Lower leg skin (tissue), 4 donors: Measurements from ENCODE around the gene NEU3. TPM values are rescaled to one million over a fixed set of nuclear protein-coding genes. Genes with fewer than 3 reads are reported as not detected.

Source experiments
- DNase-seq, 2 donors: peaks; one replicate each; pipeline ENCODE4 v3.0.0-alpha.2; 2019; ENCODE audit warnings: low spot score in 2 of 2
- H3K4me3 ChIP-seq: fragments of 200-600 bp; sonication (generic); 2 replicates; pipeline ENCODE4 v1.5.1; 2017; ENCODE audit warnings: mild to moderate bottlenecking, low read depth; ENCODE audit not compliant: poor library complexity, severe bottlenecking
- CTCF ChIP-seq, 3 donors: fragments of 450-650 bp; IDR thresholded peaks; one replicate each; pipeline ENCODE4 v1.5.1; 2016; ENCODE audit warnings: antibody characterized with exemption in 3 of 3, mild to moderate bottlenecking in 3 of 3, moderate library complexity in 2 of 3
- POLR2A ChIP-seq, 2 donors: fragments of 450-650 bp; IDR thresholded peaks; one replicate each; pipeline ENCODE4 v1.6.1; 2016 to 2017; ENCODE audit warnings: antibody characterized with exemption in 2 of 2, mild to moderate bottlenecking in 1 of 2, moderate library complexity in 1 of 2
- WGBS, 2 donors: methylation state at CpG; one replicate each; pipeline ENCODE4 v1.1.5; 2018; 5-methylcytosine and 5-hydroxymethylcytosine counted together
- intact Hi-C: fragments of 100-400 bp; cut with DNase I; formaldehyde crosslinking; loops from one replicate; pipeline ENCODE4 v1.15.0; 2023; ENCODE audit warnings: low total_unique reads
- total RNA-seq, 4 donors: library from RNA; depleted of rRNA; stranded (reverse); fragments of >200 nt; gene quantifications; one replicate each; pipeline ENCODE4 v1.1.0, GENCODE V29; 2016

The NEU3 gene
- total RNA-seq, 4 donors from 2014 or later: 4.3 to 7.4 (median 5.9) TPM

DNA sequence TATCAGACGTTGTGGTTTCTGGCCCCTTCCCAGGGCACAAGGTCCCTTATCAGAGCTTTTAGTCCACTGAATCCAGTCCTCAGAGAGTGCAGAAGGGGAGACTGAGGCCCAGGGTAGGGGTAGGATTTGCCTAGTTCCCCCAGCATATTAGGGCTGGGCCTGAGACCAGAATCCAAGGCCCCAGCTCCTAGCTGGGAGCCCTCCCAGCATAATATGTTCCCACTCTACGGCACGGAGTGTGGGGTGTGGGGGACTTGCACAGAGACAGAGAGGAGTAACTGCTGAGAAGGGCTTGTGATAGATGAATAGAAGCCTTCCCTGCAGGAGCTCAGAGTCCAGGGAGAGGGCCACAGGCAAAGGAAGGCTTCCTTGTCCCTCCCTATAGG is 43.8 kb downstream of the NEU3 start:
- intact Hi-C loops: loop anchor here (5.0 kb wide), 1 partner anchor 100 kb away; no protein-coding TSS in a partner anchor
- TF ChIP-seq POLR2A (IDR thresholded peaks at IDR 0.05): no peak
- TF ChIP-seq CTCF (IDR thresholded peaks at IDR 0.05): no peak
- WGBS, 2 donors: 81% methylated on average over 3 of the region's 3 CpGs
- no peak for DNase-seq
- no peak overlapping the region for H3K4me3 ChIP-seq

DNA sequence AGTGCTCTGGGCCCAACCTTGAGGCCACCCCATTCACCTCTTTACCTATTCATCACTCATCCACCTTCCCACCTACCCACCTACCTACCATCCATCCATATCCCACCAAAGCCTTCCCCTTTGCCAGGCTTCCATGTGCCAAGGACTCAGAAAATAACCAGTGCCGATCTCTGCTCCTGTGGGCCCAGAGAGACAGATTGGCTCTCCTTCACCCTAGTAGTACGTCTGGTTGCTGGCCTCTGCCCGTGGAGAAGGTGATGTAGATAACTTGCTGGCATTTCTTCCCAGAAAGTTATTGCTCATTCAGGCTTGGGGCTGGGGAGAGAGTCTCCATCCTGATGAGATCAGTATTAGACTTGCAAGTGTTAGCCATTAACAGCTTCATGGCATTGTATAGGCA is 45.2 kb downstream of the NEU3 start:
- 98% methylated on average over 3 of the region's 3 CpGs for WGBS, 2 donors
- TF ChIP-seq CTCF (IDR thresholded peaks at IDR 0.05): no peak
- no peak for TF ChIP-seq POLR2A (IDR thresholded peaks at IDR 0.05)
- no peak overlapping the region for H3K4me3 ChIP-seq
- DNase-seq: no peak
- intact Hi-C loops: loop anchor here (5.0 kb wide), 1 partner anchor 102 kb away; no protein-coding TSS in a partner anchor

DNA sequence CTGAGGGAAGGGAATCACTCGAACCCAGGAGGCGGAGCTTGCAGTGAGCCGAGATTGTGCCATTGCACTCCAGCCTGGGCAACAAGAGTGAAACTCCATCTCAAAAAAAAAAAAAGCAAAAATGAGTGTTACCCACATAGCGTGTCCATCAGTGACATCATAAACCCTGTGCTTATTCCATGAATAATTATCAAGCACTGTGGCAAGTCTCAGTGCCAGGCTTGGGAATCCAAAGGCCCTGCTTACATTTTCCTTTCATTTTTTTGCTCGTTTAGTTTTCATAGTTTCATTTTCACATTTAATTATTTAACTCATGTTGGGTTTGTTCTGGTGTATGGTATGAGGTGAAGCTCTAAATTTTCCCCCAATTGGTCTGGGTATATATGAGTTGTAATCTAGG is 46.5 kb downstream of the NEU3 start:
- WGBS, 2 donors: 76 to 88% methylated on average over 5 of the region's 5 CpGs
- intact Hi-C loops: no loop called here
- H3K4me3 ChIP-seq: no peak overlapping the region
- TF ChIP-seq POLR2A (IDR thresholded peaks at IDR 0.05) (no peak), CTCF (IDR thresholded peaks at IDR 0.05) (no peak)
- DNase-seq: no peak

DNA sequence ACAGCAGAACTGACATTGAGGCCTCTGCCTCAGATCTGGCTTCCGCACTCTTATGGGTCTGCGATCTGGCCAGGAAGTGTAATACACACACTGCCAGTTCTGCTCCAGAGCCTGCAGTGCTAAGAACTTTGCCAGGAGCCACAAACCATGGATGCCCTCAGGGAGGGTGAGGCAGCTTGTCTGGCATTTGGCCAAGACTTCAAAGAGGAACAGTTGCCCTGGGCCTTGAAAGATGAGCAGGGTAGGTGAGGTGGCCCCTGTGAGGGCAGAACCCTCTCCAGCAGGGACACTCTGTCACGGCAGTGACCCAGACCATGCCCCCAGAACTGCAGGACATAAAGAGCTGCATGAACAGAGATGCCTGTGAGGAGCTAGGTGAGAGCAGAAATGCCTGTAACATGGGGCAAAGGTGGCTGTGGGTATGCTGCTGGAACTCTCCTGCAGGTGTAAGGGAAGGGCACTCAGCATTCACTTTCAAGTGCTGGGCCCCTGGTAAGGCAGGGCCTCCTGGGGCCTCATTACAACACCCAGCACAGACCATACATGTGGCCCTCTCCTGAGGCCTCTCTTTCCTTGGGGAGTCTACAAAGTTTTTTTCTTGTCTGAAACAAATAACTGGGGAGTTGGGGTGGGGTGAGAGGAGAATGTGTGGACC is 47.3 kb downstream of the NEU3 start:
- WGBS, 2 donors: 58 to 82% methylated on average over 3 of the region's 3 CpGs
- DNase-seq: no peak
- no peak overlapping the region for H3K4me3 ChIP-seq
- intact Hi-C loops: no loop called here
- TF ChIP-seq POLR2A (IDR thresholded peaks at IDR 0.05) (no peak), CTCF (IDR thresholded peaks at IDR 0.05) (no peak)

DNA sequence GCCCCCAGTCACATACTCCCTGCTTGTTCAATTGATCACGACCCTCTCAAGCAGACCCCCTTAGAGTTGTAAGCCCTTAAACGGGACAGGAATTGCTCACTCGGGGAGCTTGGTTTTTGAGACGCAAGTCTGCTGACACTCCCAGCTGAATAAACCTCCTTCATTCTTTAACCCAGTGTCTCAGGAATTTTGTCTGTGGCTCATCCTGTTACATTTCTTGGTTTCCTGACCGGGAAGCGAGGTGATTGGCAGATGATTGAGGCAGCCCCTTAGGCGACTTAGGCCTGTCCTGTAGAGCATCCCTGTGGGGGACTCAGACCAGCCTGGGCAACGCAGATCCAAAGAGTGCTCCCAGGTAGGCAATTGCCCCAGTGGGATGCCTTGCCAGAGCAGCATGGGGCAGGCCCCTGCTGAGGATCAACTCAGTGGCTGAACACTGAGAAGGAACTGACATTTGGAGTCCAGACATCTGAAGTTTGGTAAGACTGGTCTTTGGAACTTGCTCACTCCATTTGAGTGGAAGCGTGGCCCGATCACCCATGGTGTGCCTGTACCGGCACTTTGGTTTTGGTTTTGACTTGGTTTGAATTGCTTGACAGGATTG is 51.5 kb downstream of the NEU3 start:
- DNase-seq: peak in 1 of 2 donors; percentile 53
- 86 to 89% methylated on average over 11 of the region's 11 CpGs for WGBS, 2 donors
- intact Hi-C loops: no loop called here
- no peak overlapping the region for H3K4me3 ChIP-seq
- no peak for TF ChIP-seq CTCF (IDR thresholded peaks at IDR 0.05)
